Osteocyte (in vitro differentiated cells): ENCODE results near the gene PCDHGA4. TPM values are rescaled to one million over a fixed set of nuclear protein-coding genes. Genes with fewer than 3 reads are reported as not detected.
"Not testable (repeated sequence)": the region's sequence is repeated elsewhere in the genome, so short reads cannot be mapped to it uniquely, and the experiment has no call there.

Experiments used
- DNase-seq: peaks from one replicate; pipeline ENCODE4 v3.0.0; 2021; ENCODE audit warnings: mixed read lengths; ENCODE audit not compliant: unreplicated experiment; ENCODE audit errors: extremely low spot score
- H3K27ac Mint-ChIP-seq: one replicate; pipeline ENCODE4 v1.8.0; 2021; ENCODE audit warnings: mild to moderate bottlenecking, mixed read lengths; ENCODE audit not compliant: unreplicated experiment
- H3K27me3 Mint-ChIP-seq: one replicate; pipeline ENCODE4 v1.8.0; 2021; ENCODE audit warnings: mixed read lengths; ENCODE audit not compliant: unreplicated experiment
- H3K36me3 Mint-ChIP-seq: one replicate; pipeline ENCODE4 v1.8.0; 2021; ENCODE audit warnings: mixed read lengths; ENCODE audit not compliant: unreplicated experiment
- H3K4me1 Mint-ChIP-seq: one replicate; pipeline ENCODE4 v1.8.0; 2021; ENCODE audit warnings: mixed read lengths; ENCODE audit not compliant: unreplicated experiment
- H3K4me3 Mint-ChIP-seq: one replicate; pipeline ENCODE4 v1.8.0; 2021; ENCODE audit warnings: mild to moderate bottlenecking, moderate library complexity, mixed read lengths; ENCODE audit not compliant: unreplicated experiment
- H3K9me3 Mint-ChIP-seq: one replicate; pipeline ENCODE4 v1.8.0; 2021; ENCODE audit warnings: mixed read lengths; ENCODE audit not compliant: unreplicated experiment
- total RNA-seq: library from RNA; stranded (reverse); gene quantifications from 2 replicates; pipeline ENCODE4 v1.2.1, GENCODE V29; 2021
- TF ChIP-seq, protein P1 (sequence below): fragments of 200-600 bp; sonication (generic); IDR thresholded peaks from 2 replicates; pipeline ENCODE4 v1.5.0; 2021; ENCODE audit warnings: antibody characterized with exemption, mild to moderate bottlenecking, moderate library complexity

PCDHGA4 gene
- total RNA-seq, 1 donor from 2014 or later, result 0.27 TPM

DNA sequence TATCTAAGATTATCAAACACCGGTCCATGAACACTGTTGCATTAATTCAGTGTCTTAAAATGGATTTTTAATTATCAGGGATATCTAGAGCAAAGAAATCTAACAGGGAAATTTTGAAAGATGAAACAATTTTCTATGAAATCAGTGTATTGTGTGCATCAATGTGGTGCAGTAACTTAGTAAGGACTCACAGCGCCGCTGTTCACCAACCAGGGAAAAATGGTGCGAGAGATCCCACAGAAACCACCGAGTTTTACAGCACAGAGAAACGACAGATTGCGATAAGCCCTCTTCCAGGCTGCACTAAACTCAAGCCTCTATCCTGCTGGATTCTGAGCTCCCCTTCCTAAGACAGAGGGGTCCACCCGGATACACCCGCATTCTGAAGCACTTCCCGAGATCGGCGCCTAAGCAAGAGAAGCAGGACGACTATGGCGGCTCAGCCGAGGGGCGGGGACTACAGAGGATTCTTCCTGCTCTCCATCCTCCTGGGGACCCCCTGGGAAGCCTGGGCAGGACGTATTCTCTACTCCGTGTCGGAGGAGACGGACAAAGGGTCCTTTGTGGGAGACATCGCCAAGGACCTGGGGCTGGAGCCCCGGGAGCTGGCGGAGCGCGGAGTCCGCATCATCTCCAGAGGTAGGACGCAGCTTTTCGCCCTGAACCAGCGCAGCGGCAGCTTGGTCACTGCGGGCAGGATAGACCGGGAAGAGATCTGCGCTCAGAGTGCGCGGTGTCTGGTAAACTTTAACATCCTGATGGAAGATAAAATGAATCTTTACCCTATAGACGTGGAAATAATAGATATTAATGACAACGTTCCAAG is 27.9 kb downstream of the PCDHGA4 start, which contains the start of gene PCDHGA7:
Gene PCDHGA7, plus strand, starts transcription at position 274 of the 826 bp plus-strand sequence. Its CDS starts 158 bp downstream, at position 432.
- Mint-ChIP-seq H3K36me3 (no peaks in the 10 kb centered on the region), H3K4me1 (no peaks in the 10 kb centered on the region), H3K27me3 (no peaks in the 10 kb centered on the region), H3K4me3 (no peak within 1 kb of the TSS), H3K27ac (no peak within 1 kb of the TSS), H3K9me3 (peaks cover 28% of the 10 kb centered on the region)
- TF ChIP-seq, protein P1, sequence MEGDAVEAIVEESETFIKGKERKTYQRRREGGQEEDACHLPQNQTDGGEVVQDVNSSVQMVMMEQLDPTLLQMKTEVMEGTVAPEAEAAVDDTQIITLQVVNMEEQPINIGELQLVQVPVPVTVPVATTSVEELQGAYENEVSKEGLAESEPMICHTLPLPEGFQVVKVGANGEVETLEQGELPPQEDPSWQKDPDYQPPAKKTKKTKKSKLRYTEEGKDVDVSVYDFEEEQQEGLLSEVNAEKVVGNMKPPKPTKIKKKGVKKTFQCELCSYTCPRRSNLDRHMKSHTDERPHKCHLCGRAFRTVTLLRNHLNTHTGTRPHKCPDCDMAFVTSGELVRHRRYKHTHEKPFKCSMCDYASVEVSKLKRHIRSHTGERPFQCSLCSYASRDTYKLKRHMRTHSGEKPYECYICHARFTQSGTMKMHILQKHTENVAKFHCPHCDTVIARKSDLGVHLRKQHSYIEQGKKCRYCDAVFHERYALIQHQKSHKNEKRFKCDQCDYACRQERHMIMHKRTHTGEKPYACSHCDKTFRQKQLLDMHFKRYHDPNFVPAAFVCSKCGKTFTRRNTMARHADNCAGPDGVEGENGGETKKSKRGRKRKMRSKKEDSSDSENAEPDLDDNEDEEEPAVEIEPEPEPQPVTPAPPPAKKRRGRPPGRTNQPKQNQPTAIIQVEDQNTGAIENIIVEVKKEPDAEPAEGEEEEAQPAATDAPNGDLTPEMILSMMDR, result no peak
- DNase-seq, result no peak

DNA sequence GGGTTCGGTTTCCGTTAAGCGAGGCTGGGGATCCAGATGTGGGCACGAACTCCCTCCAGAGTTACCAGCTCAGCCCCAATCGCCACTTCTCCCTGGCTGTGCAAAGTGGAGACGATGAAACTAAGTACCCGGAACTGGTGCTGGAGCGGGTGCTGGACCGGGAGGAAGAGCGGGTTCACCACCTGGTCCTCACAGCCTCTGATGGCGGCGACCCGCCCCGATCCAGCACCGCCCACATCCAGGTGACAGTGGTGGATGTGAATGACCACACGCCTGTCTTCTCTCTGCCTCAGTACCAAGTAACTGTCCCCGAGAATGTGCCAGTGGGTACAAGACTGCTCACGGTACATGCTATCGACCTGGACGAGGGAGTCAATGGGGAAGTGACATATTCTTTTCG is 28.5 kb downstream of the PCDHGA4 start:
- no peaks in the 10 kb centered on the region for H3K27me3 Mint-ChIP-seq
- TF ChIP-seq, protein P1, result no peak
- H3K4me3 Mint-ChIP-seq, result no peak overlapping the region
- H3K9me3 Mint-ChIP-seq, result peaks cover 30% of the 10 kb centered on the region
- H3K36me3 Mint-ChIP-seq, result peaks cover under 1% of the 10 kb centered on the region
- DNase-seq, result no peak
- H3K4me1 Mint-ChIP-seq, result no peaks in the 10 kb centered on the region
- no peak overlapping the region for H3K27ac Mint-ChIP-seq

DNA sequence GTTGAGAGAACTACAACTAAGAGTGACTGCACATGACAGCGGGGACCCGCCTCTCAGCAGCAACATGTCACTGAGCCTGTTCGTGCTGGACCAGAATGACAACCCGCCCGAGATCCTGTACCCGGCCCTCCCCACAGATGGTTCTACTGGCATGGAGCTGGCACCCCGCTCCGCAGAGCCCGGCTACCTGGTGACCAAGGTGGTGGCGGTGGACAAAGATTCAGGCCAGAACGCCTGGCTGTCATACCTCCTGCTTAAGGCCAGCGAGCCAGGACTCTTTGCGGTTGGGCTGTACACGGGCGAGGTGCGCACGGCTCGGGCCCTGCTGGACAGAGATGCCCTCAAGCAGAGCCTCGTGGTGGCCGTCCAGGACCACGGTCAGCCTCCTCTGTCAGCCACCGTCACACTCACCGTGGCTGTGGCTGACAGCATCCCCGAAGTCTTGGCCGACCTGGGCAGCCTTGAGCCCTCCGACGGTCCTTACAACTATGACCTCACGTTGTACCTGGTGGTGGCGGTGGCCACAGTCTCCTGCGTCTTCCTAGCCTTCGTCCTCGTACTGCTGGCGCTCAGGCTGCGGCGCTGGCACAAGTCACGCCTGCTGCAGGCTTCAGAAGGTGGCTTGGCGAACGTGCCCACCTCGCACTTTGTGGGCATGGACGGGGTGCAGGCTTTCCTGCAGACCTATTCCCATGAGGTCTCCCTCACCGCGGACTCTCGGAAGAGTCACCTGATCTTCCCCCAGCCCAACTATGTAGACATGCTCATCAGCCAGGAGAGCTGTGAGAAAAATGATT is 29.8 kb downstream of the PCDHGA4 start:
- Mint-ChIP-seq H3K9me3 (peaks cover 25% of the 10 kb centered on the region), H3K36me3 (peaks cover 3% of the 10 kb centered on the region), H3K27ac (no peak overlapping the region), H3K4me1 (no peaks in the 10 kb centered on the region), H3K4me3 (no peak overlapping the region), H3K27me3 (no peaks in the 10 kb centered on the region)
- TF ChIP-seq, protein P1, result no peak
- no peak for DNase-seq

DNA sequence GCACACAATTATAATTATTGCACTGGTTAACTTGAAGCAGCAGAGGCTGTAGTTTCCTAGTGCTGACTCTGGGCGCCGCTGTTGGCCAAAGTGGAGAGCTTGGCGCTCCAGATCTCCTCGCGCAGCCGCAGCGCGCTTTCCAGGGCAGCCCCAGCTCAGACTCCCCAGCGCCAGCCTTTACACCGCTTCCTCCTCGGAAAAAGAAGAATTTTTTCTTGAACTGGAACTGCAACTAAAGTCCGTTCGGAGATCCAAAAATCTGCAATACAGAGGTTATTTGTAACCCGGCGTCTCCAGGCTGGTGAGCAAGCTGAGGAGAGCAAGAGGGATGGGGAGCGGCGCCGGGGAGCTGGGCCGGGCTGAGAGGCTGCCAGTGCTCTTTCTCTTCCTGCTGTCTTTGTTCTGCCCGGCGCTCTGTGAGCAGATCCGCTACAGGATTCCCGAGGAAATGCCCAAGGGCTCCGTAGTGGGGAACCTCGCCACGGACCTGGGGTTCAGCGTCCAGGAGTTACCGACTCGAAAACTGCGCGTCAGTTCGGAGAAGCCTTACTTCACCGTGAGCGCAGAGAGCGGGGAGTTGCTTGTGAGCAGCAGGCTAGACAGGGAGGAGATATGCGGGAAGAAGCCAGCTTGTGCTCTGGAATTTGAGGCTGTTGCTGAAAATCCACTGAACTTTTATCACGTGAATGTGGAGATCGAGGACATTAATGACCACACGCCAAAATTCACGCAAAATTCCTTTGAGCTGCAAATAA is 32.9 kb downstream of the PCDHGA4 start, which contains the start of gene PCDHGB4:
Gene PCDHGB4, plus strand, starts transcription at position 142 of the 755 bp plus-strand sequence. Its CDS starts 187 bp downstream, at position 329.
- Mint-ChIP-seq H3K27ac (peak within 1 kb of the TSS; percentile 23), H3K4me3 (peak within 1 kb of the TSS; percentile 64), H3K9me3 (peaks cover 34% of the 10 kb centered on the region)
- DNase-seq, H3K36me3 Mint-ChIP-seq, H3K27me3 Mint-ChIP-seq, H3K4me1 Mint-ChIP-seq: not testable (repeated sequence)
- TF ChIP-seq, protein P1, result peak; percentile 46
